Esophagus squamous epithelium (tissue), 4 donors: ENCODE data around the gene NUCB1.
"Not testable (repeated sequence)": the region's sequence is repeated elsewhere in the genome, so short reads cannot be mapped to it uniquely, and the experiment has no call there.

ENCODE experiments used
- CTCF ChIP-seq, 6 experiments: fragments of 450-650 bp in 4 of 6; fragments of 200-600 bp in 2 of 6; sonication (generic) in 2 of 6; IDR thresholded peaks; one replicate each; pipeline ENCODE4 v1.5.1; 2016 to 2019; ENCODE audit warnings: antibody characterized with exemption in 6 of 6, mild to moderate bottlenecking in 4 of 6, moderate library complexity in 4 of 6
- POLR2A ChIP-seq, 4 donors: fragments of 450-650 bp; IDR thresholded peaks; one replicate each; pipeline ENCODE4 v1.6.1; 2017; ENCODE audit warnings: antibody characterized with exemption in 4 of 4, mild to moderate bottlenecking in 4 of 4, moderate library complexity in 3 of 4

- TF ChIP-seq CTCF, POLR2A (IDR thresholded peaks at IDR 0.05): not testable (repeated sequence)
Observed at GRCh38 chr19:48925890-48926289, 25.8 kb downstream of the NUCB1 start.
